ENCODE measurements around the gene ARHGAP15.

ARHGAP15 gene

GRCh38 chr2:143345887-143346787, 216.9 kb downstream of the ARHGAP15 start:
- CTCF ChIA-PET = no interaction called here
- H3K27me3 Mint-ChIP-seq = no peaks in the 10 kb centered on the region

GRCh38 chr2:143347271-143347695, 218.1 kb downstream of the ARHGAP15 start:
- CTCF ChIA-PET = no interaction called here
- Mint-ChIP-seq H3K27ac (no peak overlapping the region), H3K9me3 (no peaks in the 10 kb centered on the region), H3K36me3 (peaks cover 12% of the 10 kb centered on the region), H3K4me1 (no peaks in the 10 kb centered on the region), H3K4me3 (no peak overlapping the region), H3K27me3 (no peaks in the 10 kb centered on the region)
- no peak for DNase-seq

More at GRCh38 chr2:143345887-143346787, 216.9 kb downstream of the ARHGAP15 start:
- H3K9me3 Mint-ChIP-seq = no peaks in the 10 kb centered on the region
- H3K27ac Mint-ChIP-seq = no peak overlapping the region
- H3K36me3 Mint-ChIP-seq = peaks cover 12% of the 10 kb centered on the region
- no peaks in the 10 kb centered on the region for H3K4me1 Mint-ChIP-seq
- no peak overlapping the region for H3K4me3 Mint-ChIP-seq
- no peak for DNase-seq

- H3K4me1 Mint-ChIP-seq = no peaks in the 10 kb centered on the region
Measured at GRCh38 chr2:143347901-143348414, 218.7 kb downstream of the ARHGAP15 start.

DNA sequence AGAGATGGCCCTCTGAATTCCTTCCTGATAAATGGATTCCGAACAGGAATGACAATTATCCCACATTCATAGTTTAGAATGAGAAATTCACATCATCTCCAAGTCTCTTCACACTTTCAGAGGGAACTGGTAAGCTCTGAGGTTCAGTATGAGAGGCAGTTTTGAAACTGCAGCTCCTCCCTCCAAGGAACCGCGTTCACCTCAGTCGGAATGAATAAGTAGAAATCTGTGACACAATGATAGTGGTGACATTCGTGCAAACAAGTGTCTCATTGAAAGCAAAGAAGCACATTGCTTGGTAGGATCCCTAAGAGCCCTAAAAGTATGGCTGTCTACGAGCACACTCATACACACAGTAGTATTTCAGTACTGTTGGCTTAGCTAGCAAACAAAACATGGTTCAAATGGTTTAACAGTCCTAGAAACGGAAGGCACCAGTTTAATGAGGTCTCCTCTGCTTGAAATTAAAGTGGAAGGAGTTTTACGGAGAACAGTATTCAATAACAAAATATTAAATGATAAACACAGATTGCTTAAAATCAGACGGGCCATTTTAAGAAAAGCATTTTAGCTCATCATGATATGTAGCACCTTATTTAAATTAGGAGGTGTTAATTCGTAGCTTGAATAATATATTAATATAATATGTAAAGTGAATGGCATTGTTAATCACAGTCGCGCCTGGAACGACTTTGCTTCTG, 225.0 kb downstream of the ARHGAP15 start:
- Mint-ChIP-seq H3K9me3 (no peaks in the 10 kb centered on the region), H3K4me3 (no peak overlapping the region), H3K27me3 (no peaks in the 10 kb centered on the region), H3K36me3 (peaks cover 13% of the 10 kb centered on the region), H3K27ac (no peak overlapping the region), H3K4me1 (no peaks in the 10 kb centered on the region)
- CTCF ChIA-PET = no interaction called here
- DNase-seq = no peak

More at GRCh38 chr2:143347901-143348414, 218.7 kb downstream of the ARHGAP15 start:
- Mint-ChIP-seq H3K27ac (no peak overlapping the region), H3K36me3 (peaks cover 12% of the 10 kb centered on the region), H3K4me3 (no peak overlapping the region), H3K27me3 (no peaks in the 10 kb centered on the region), H3K9me3 (no peaks in the 10 kb centered on the region)
- no peak for DNase-seq
- CTCF ChIA-PET = no interaction called here

GRCh38 chr2:143355870-143356269, 226.7 kb downstream of the ARHGAP15 start:
- Mint-ChIP-seq H3K9me3 (no peaks in the 10 kb centered on the region), H3K4me3 (no peak overlapping the region), H3K4me1 (no peaks in the 10 kb centered on the region), H3K27ac (no peak overlapping the region), H3K36me3 (peaks cover 18% of the 10 kb centered on the region), H3K27me3 (no peaks in the 10 kb centered on the region)
- CTCF ChIA-PET = no interaction called here
- no peak for DNase-seq

DNA sequence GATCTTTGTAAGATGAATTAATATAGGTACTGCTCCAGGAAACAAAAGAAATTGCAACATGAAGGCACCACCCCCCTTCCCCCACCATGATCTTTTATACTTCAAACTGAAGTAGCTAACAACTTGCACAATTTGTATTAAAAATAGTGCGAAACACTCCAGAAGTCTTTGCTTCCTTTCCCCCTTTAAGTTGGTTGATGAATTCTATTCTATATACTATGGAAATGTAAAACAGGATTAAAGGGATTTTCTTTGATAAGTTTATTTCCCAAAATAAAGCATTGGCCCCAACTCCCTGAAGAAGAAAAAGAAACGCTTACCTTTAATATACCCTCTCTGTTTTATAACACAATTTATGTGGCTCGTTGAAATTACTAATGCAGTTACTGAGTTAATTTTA, 227.1 kb downstream of the ARHGAP15 start:
- Mint-ChIP-seq H3K4me3 (no peak overlapping the region), H3K4me1 (no peaks in the 10 kb centered on the region), H3K27ac (no peak overlapping the region), H3K27me3 (no peaks in the 10 kb centered on the region), H3K36me3 (peaks cover 19% of the 10 kb centered on the region), H3K9me3 (no peaks in the 10 kb centered on the region)
- CTCF ChIA-PET = no interaction called here
- no peak for DNase-seq

- Mint-ChIP-seq H3K4me1 (no peaks in the 10 kb centered on the region), H3K27ac (peak overlapping the region; percentile 37), H3K27me3 (no peaks in the 10 kb centered on the region), H3K9me3 (no peaks in the 10 kb centered on the region), H3K4me3 (no peak overlapping the region), H3K36me3 (peaks cover 20% of the 10 kb centered on the region)
- CTCF ChIA-PET = no interaction called here
- no peak for DNase-seq
Measured at GRCh38 chr2:143356736-143357446, 227.7 kb downstream of the ARHGAP15 start.

GRCh38 chr2:143357966-143358365, 228.7 kb downstream of the ARHGAP15 start:
- no peak for DNase-seq
- Mint-ChIP-seq H3K4me3 (no peak overlapping the region), H3K27me3 (no peaks in the 10 kb centered on the region), H3K27ac (no peak overlapping the region), H3K9me3 (no peaks in the 10 kb centered on the region), H3K36me3 (peaks cover 28% of the 10 kb centered on the region), H3K4me1 (no peaks in the 10 kb centered on the region)
- CTCF ChIA-PET = no interaction called here

- no peak for DNase-seq
- CTCF ChIA-PET = no interaction called here
- H3K27ac Mint-ChIP-seq = no peak overlapping the region
- no peak overlapping the region for H3K4me3 Mint-ChIP-seq
- peaks cover 22% of the 10 kb centered on the region for H3K36me3 Mint-ChIP-seq
- H3K4me1 Mint-ChIP-seq = no peaks in the 10 kb centered on the region
- H3K27me3 Mint-ChIP-seq = no peaks in the 10 kb centered on the region
- H3K9me3 Mint-ChIP-seq = no peaks in the 10 kb centered on the region
Measured at GRCh38 chr2:143361346-143361745, 232.1 kb downstream of the ARHGAP15 start.

GRCh38 chr2:143371616-143372015, 242.4 kb downstream of the ARHGAP15 start:
- Mint-ChIP-seq H3K27ac (no peak overlapping the region), H3K27me3 (no peaks in the 10 kb centered on the region), H3K9me3 (no peaks in the 10 kb centered on the region), H3K4me3 (no peak overlapping the region), H3K36me3 (peaks cover 36% of the 10 kb centered on the region), H3K4me1 (no peaks in the 10 kb centered on the region)
- CTCF ChIA-PET = no interaction called here
- no peak for DNase-seq

DNA sequence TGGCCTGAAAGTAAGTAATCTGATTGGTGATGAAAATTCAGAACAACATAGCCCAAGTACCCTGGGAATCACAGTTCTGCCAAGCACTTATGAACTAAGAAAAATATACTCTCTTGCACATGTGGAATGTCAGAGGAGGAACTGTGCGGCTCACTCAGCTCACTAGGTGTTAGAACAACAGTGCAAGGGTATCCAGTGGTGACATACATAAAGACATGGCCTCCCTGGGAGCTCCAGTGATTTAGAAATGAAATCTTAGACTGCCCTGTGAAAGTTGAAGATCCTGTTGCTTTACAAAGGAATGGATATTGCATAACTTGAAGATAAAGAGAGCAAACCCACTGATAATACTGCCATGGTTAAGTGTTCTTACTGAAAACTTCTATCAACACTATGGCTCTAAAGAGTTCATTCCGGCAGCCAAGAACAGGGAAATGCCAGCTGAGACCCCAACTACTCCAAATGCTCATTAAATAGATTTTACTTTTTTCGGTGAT, 246.2 kb downstream of the ARHGAP15 start:
- H3K27ac Mint-ChIP-seq = no peak overlapping the region
- peaks cover 23% of the 10 kb centered on the region for H3K36me3 Mint-ChIP-seq

GRCh38 chr2:143378996-143379395, 249.8 kb downstream of the ARHGAP15 start:
- CTCF ChIA-PET = no interaction called here
- H3K9me3 Mint-ChIP-seq = no peaks in the 10 kb centered on the region
- H3K4me1 Mint-ChIP-seq = no peaks in the 10 kb centered on the region

More for the DNA sequence above, 246.2 kb downstream of the ARHGAP15 start:
- CTCF ChIA-PET = interaction anchor here (0.6 kb wide), 1 partner anchor 1462 kb away, joined by 3 read pairs; no protein-coding TSS in a partner anchor
- Mint-ChIP-seq H3K4me1 (no peaks in the 10 kb centered on the region), H3K4me3 (no peak overlapping the region), H3K9me3 (no peaks in the 10 kb centered on the region), H3K27me3 (no peaks in the 10 kb centered on the region)
- no peak for DNase-seq

DNA sequence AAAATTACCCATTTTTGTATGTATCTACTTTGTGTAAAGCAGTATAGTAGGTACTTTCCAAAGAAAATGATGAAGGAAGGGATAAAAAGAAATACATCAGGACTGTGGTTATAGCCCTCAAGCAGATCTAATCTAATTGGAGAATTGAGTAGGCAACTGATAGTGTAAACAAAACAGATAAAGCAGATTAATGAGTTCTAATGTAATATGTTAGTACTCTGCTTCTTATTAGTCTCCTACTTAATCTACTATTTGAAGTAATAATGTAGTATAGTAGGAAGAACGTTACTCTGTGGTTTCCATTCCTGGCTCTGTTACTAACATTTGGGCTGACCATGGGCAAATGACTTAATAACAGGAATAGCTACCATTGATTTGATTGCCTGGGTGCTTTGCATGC, 250.7 kb downstream of the ARHGAP15 start:
- no peaks in the 10 kb centered on the region for H3K4me1 Mint-ChIP-seq

More at GRCh38 chr2:143378996-143379395, 249.8 kb downstream of the ARHGAP15 start:
- no peak for DNase-seq
- Mint-ChIP-seq H3K27me3 (no peaks in the 10 kb centered on the region), H3K36me3 (peaks cover 19% of the 10 kb centered on the region), H3K27ac (no peak overlapping the region), H3K4me3 (no peak overlapping the region)

GRCh38 chr2:143382573-143382972, 253.4 kb downstream of the ARHGAP15 start:
- H3K9me3 Mint-ChIP-seq = no peaks in the 10 kb centered on the region
- no peak for DNase-seq
- CTCF ChIA-PET = no interaction called here
- H3K4me3 Mint-ChIP-seq = no peak overlapping the region
- no peaks in the 10 kb centered on the region for H3K27me3 Mint-ChIP-seq
- H3K36me3 Mint-ChIP-seq = peaks cover 13% of the 10 kb centered on the region
- H3K27ac Mint-ChIP-seq = no peak overlapping the region
- H3K4me1 Mint-ChIP-seq = no peaks in the 10 kb centered on the region

More for the DNA sequence above, 250.7 kb downstream of the ARHGAP15 start:
- Mint-ChIP-seq H3K4me3 (no peak overlapping the region), H3K27me3 (no peaks in the 10 kb centered on the region), H3K36me3 (peaks cover 17% of the 10 kb centered on the region), H3K27ac (no peak overlapping the region), H3K9me3 (no peaks in the 10 kb centered on the region)
- no peak for DNase-seq
- CTCF ChIA-PET = no interaction called here

Measured in activated naive CD4-positive, alpha-beta T cell treated with anti-CD3 and anti-CD28 coated beads, Interleukin-2, amount 10 ng/mL, durations not matched to agents 7 days and 5 days (primary cell).